HepG2 (cell line): ENCODE data around the gene RGS10. TPM values are rescaled to one million over a fixed set of nuclear protein-coding genes. Genes with fewer than 3 reads are reported as not detected.

Experiments
- ATAC-seq: fragments of 200-7000 bp; cut with Tn5 transposase; 3 replicates; pipeline ENCODE4 v1.9.1; 2020; ENCODE audit warnings: mild to moderate bottlenecking, moderate library complexity
- BruUV-seq: library from RNA; stranded (reverse); fragments of 400-500 nt; replicated peaks from 2 replicates; lab custom pipeline; 2021; lab: Mats Ljungman, UMichigan
- CTCF ChIA-PET: fragments of 300-600 bp; formaldehyde crosslinking; extraction: SDS; loops from one replicate; lab custom pipeline; 2021; ENCODE audit warnings: low total read pairs, inconsistent platforms, low intra/inter-chr PET ratio; lab: Yijun Ruan, JAX
- POLR2A ChIA-PET: fragments of 350-600 bp; sonication (Branson Sonifier 250); formaldehyde crosslinking; loops from one replicate; lab custom pipeline; 2020; ENCODE audit warnings: antibody characterized with exemption, inconsistent platforms; lab: Yijun Ruan, JAX
- DNase-seq: peaks from one replicate; pipeline ENCODE4 v3.0.0-alpha.2; 2015; ENCODE audit warnings: low spot score
- FAIRE-seq: peaks from 3 replicates; lab custom pipeline; 2011; peaks lifted over from hg19 to GRCh38; lab: Jason Lieb, UNC
- H2AFZ ChIP-seq: one replicate; pipeline ENCODE4 v1.6.1; 2011; ENCODE audit warnings: low read length, inconsistent platforms
- H3K27ac ChIP-seq: fragments of 300-600 bp; 3 replicates; pipeline ENCODE4 v1.8.0; 2011; ENCODE audit warnings: mixed run types, mild to moderate bottlenecking, mixed read lengths, low read length, inconsistent platforms; ENCODE audit not compliant: insufficient read depth; ENCODE audit errors: extremely low read length
- H3K27me3 ChIP-seq, 2 experiments: fragments of 200-600 bp in 1 of 2; 2 replicates in 1 of 2; 3 replicates in 1 of 2; pipeline versions ENCODE4 v1.6.0 to v1.8.0; 2011; ENCODE audit warnings: low read length in 2 of 2, mild to moderate bottlenecking in 2 of 2, moderate library complexity in 2 of 2, inconsistent platforms in 1 of 2; ENCODE audit not compliant: insufficient read depth in 2 of 2, control insufficient read depth in 1 of 2
- H3K36me3 ChIP-seq, 2 experiments: fragments of 200-600 bp in 1 of 2; replicated peaks in 1 of 2; 2 replicates in 1 of 2; 3 replicates in 1 of 2; pipeline versions ENCODE4 v1.5.1 to v1.8.0; 2011; ENCODE audit warnings: low read length in 2 of 2, inconsistent platforms in 1 of 2; ENCODE audit not compliant: insufficient read depth in 2 of 2, control insufficient read depth in 1 of 2
- H3K4me1 ChIP-seq: 2 replicates; pipeline ENCODE4 v1.5.1; 2012; ENCODE audit warnings: low read length, inconsistent platforms; ENCODE audit not compliant: insufficient read depth
- H3K4me2 ChIP-seq: 2 replicates; pipeline ENCODE4 v1.6.0; 2011; ENCODE audit warnings: low read depth, low read length, inconsistent platforms
- H3K4me3 ChIP-seq, 3 experiments: fragments of 200-600 bp in 1 of 3; sonication (generic), shearing (Covaris generic) in 1 of 3; replicated peaks in 1 of 3; 2 replicates each; pipeline ENCODE4 v1.5.1; 2011 to 2016; ENCODE audit warnings: low read length in 3 of 3, inconsistent platforms in 2 of 3, low read depth in 2 of 3, mild to moderate bottlenecking in 2 of 3, control low read depth in 1 of 3, mixed read lengths in 1 of 3; ENCODE audit not compliant: insufficient read depth in 1 of 3
- H3K79me2 ChIP-seq: one replicate; pipeline ENCODE4 v1.6.1; 2011; ENCODE audit warnings: low read length, inconsistent platforms; ENCODE audit not compliant: insufficient read depth
- H3K9ac ChIP-seq: 2 replicates; pipeline ENCODE4 v1.6.0; 2011; ENCODE audit warnings: mild to moderate bottlenecking, low read depth, low read length, inconsistent platforms; ENCODE audit not compliant: insufficient read depth
- H3K9me3 ChIP-seq: 2 replicates; pipeline ENCODE4 v1.5.1; 2012; ENCODE audit warnings: mild to moderate bottlenecking, low read length
- H4K20me1 ChIP-seq: 2 replicates; pipeline ENCODE4 v1.6.0; 2011; ENCODE audit warnings: inconsistent platforms, mild to moderate bottlenecking, low read length, moderate library complexity; ENCODE audit not compliant: insufficient read depth
- KAT2B ChIP-seq: fragments of 150-350 bp; IDR thresholded peaks from 2 replicates; pipeline ENCODE4 v1.6.1; 2014; ENCODE audit warnings: low read depth, low read length, borderline replicate concordance
- NCOA1 ChIP-seq: sonication (generic); formaldehyde crosslinking; IDR thresholded peaks from 2 replicates; pipeline ENCODE4 v1.9.0; 2021; ENCODE audit warnings: missing genetic modification reagents
- ONECUT2 ChIP-seq: sonication (generic); formaldehyde crosslinking; IDR thresholded peaks from 2 replicates; pipeline ENCODE4 v1.4.0; 2020; ENCODE audit warnings: missing genetic modification reagents
- PPARG ChIP-seq: conservative IDR thresholded peaks from 2 replicates; pipeline ENCODE4 v1.6.1; 2016; ENCODE audit warnings: missing biosample characterization, missing genetic modification reagents
- SSRP1 ChIP-seq: IDR thresholded peaks from 2 replicates; pipeline ENCODE4 v1.6.1; 2016; ENCODE audit warnings: control low read depth
- TCF7L2 ChIP-seq: IDR thresholded peaks from 2 replicates; pipeline ENCODE4 v1.6.1; 2011; ENCODE audit warnings: mild to moderate bottlenecking, low read depth, low read length, moderate library complexity
- ZBTB7B ChIP-seq: sonication (generic); formaldehyde crosslinking; IDR thresholded peaks from 2 replicates; pipeline ENCODE4 v1.4.0; 2020; ENCODE audit warnings: missing genetic modification reagents
- ZFP82 ChIP-seq: sonication (generic); formaldehyde crosslinking; IDR thresholded peaks from 2 replicates; pipeline ENCODE4 v1.5.1; 2020; ENCODE audit warnings: mild to moderate bottlenecking, missing genetic modification reagents, borderline replicate concordance
- WGBS: methylation state at CpG from one replicate; pipeline ENCODE4 v1.1.6; 2017; ENCODE audit warnings: low lambda C conversion rate; 5-methylcytosine and 5-hydroxymethylcytosine counted together
- in situ Hi-C: cut with HindIII; loops from 2 replicates; pipeline ENCODE4 v1.10.0; 2017; ENCODE audit warnings: low pct_unique_long_range_greater_than_20kb; ENCODE audit not compliant: extremely low pct_ligation_motif_present
- intact Hi-C: fragments of 100-400 bp; cut with micrococcal nuclease; formaldehyde crosslinking; loops from one replicate; pipeline ENCODE4 v1.10.0; 2022; ENCODE audit not compliant: unreplicated experiment
- polyA plus RNA-seq, 8 experiments: library from polyadenylated mRNA; depleted of rRNA in 3 of 8; stranded (reverse) in 7 of 8; unstranded in 1 of 8; fragments of >200 nt; fragmentation: Illumina TruSeq in 4 of 8; extraction: Trizol in 4 of 8; gene quantifications; 2 replicates each; pipeline versions ENCODE4 v1.2.1 to v1.2.3, GENCODE V29; 2011 to 2016; ENCODE audit warnings: low read depth in 4 of 8, missing spikeins in 1 of 8, mixed read lengths in 1 of 8; ENCODE audit not compliant: insufficient read depth in 1 of 8
- total RNA-seq, 5 experiments: library from RNA; depleted of rRNA; stranded (reverse); fragments of >200 nt; fragmentation: Illumina TruSeq; extraction: Trizol; gene quantifications; 2 replicates each; pipeline ENCODE4 v1.2.3, GENCODE V29; 2016; ENCODE audit warnings: low read depth in 1 of 5
- TF ChIP-seq, protein P1 (sequence below): sonication (generic); formaldehyde crosslinking; IDR thresholded peaks from 2 replicates; pipeline ENCODE4 v1.5.0; 2020; ENCODE audit warnings: missing genetic modification reagents
- TF ChIP-seq, protein P2 (sequence below): sonication (generic); formaldehyde crosslinking; IDR thresholded peaks from 2 replicates; pipeline ENCODE4 v1.9.0; 2021; ENCODE audit warnings: mild to moderate bottlenecking, missing genetic modification reagents

RGS10 gene
- total and polyA plus RNA-seq, 2 of the 13 experiments (the other 11 are each of a cell fraction or from before 2014, with no cell fraction given), result 1.7 to 5.1 TPM

DNA sequence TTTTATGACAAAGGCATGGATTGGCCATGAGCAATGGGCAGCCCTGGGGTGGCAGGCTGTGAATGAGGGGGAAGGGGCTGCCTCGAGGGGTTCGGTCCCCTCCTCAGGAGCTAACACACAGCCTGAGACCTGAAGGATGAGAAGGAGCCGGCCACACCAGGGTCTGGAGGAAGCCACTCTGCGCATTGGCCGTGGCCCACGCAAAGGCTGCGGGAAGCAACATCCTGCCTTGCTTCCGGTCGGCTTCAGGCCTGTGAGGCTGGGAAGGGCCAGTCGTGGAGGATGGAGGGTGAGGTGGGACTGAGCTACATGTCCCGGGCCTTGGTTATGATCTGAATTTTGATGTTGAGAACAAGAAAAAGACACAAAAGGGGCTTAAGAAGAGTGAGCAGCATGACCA lies 49.4 kb downstream of the RGS10 start:
- no peaks in the 10 kb centered on the region for H3K9me3 ChIP-seq
- intact Hi-C loops (no loop called here), in situ Hi-C loops (loop anchor here (5.0 kb wide), 1 partner anchor 46 kb away; no protein-coding TSS in a partner anchor)
- H3K79me2 ChIP-seq, result no peaks in the 10 kb centered on the region
- H3K4me1 ChIP-seq, result peaks cover 41% of the 10 kb centered on the region
- ATAC-seq (no peak), FAIRE-seq (no peak), DNase-seq (no peak)
- TF ChIP-seq NCOA1 (CRISPR knock-in tag), result no peak
- no peak for TF ChIP-seq TCF7L2
- TF ChIP-seq, protein P1, sequence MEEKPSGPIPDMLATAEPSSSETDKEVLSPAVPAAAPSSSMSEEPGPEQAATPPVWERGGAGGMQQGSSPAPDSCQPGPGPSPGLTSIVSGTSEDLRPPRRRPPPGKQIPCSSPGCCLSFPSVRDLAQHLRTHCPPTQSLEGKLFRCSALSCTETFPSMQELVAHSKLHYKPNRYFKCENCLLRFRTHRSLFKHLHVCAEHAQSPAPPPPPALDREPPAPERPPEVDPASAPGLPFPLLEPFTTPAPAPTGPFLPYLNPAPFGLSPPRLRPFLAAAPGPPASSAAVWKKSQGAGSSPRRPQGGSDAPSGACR (CRISPR knock-in tag), result no peak
- TF ChIP-seq PPARG (CRISPR knock-in tag), result no peak
- TF ChIP-seq, protein P2, sequence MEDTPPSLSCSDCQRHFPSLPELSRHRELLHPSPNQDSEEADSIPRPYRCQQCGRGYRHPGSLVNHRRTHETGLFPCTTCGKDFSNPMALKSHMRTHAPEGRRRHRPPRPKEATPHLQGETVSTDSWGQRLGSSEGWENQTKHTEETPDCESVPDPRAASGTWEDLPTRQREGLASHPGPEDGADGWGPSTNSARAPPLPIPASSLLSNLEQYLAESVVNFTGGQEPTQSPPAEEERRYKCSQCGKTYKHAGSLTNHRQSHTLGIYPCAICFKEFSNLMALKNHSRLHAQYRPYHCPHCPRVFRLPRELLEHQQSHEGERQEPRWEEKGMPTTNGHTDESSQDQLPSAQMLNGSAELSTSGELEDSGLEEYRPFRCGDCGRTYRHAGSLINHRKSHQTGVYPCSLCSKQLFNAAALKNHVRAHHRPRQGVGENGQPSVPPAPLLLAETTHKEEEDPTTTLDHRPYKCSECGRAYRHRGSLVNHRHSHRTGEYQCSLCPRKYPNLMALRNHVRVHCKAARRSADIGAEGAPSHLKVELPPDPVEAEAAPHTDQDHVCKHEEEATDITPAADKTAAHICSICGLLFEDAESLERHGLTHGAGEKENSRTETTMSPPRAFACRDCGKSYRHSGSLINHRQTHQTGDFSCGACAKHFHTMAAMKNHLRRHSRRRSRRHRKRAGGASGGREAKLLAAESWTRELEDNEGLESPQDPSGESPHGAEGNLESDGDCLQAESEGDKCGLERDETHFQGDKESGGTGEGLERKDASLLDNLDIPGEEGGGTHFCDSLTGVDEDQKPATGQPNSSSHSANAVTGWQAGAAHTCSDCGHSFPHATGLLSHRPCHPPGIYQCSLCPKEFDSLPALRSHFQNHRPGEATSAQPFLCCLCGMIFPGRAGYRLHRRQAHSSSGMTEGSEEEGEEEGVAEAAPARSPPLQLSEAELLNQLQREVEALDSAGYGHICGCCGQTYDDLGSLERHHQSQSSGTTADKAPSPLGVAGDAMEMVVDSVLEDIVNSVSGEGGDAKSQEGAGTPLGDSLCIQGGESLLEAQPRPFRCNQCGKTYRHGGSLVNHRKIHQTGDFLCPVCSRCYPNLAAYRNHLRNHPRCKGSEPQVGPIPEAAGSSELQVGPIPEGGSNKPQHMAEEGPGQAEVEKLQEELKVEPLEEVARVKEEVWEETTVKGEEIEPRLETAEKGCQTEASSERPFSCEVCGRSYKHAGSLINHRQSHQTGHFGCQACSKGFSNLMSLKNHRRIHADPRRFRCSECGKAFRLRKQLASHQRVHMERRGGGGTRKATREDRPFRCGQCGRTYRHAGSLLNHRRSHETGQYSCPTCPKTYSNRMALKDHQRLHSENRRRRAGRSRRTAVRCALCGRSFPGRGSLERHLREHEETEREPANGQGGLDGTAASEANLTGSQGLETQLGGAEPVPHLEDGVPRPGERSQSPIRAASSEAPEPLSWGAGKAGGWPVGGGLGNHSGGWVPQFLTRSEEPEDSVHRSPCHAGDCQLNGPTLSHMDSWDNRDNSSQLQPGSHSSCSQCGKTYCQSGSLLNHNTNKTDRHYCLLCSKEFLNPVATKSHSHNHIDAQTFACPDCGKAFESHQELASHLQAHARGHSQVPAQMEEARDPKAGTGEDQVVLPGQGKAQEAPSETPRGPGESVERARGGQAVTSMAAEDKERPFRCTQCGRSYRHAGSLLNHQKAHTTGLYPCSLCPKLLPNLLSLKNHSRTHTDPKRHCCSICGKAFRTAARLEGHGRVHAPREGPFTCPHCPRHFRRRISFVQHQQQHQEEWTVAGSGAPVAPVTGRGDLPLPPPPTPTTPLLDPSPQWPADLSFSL, result no peak
- no peak for TF ChIP-seq SSRP1 (CRISPR knock-in tag)
- TF ChIP-seq ONECUT2 (CRISPR knock-in tag), result no peak
- TF ChIP-seq KAT2B, result no peak
- TF ChIP-seq ZBTB7B (CRISPR knock-in tag), result no peak
- TF ChIP-seq ZFP82 (CRISPR knock-in tag), result no peak
- H2AFZ ChIP-seq, result no peak overlapping the region
- no peaks in the 10 kb centered on the region for H4K20me1 ChIP-seq
- ChIA-PET POLR2A (no interaction called here), CTCF (no interaction called here)
- no peak overlapping the region for H3K27ac ChIP-seq
- 48% methylated on average over 10 of the region's 11 CpGs for WGBS
- no peak overlapping the region for H3K4me2 ChIP-seq
- no peak overlapping the region for H3K4me3 ChIP-seq
- H3K9ac ChIP-seq, result no peak overlapping the region
- H3K27me3 ChIP-seq, result peaks cover 0 to 4% of the 10 kb centered on the region in 2 experiments; a peak in 1 of 5 replicates
- BruUV-seq, result no TSS peak
- no peaks in the 10 kb centered on the region for H3K36me3 ChIP-seq
